Spinal cord (tissue), 10 donors: ENCODE measurements around the gene ZFAND6. TPM values are rescaled to one million over a fixed set of nuclear protein-coding genes. Genes with fewer than 3 reads are reported as not detected.

ENCODE experiments used
- DNase-seq, 6 donors: peaks; one replicate each; pipeline versions ENCODE4 v3.0.0 to v3.0.0-alpha.2; 2013 to 2015; ENCODE audit warnings: low spot score in 6 of 6, low read depth in 4 of 6
- H3K27ac ChIP-seq: one replicate; pipeline ENCODE4 v1.5.1; 2013; ENCODE audit warnings: low read depth, low read length, control low read depth
- H3K27me3 ChIP-seq: one replicate; pipeline ENCODE4 v1.6.1; 2013; ENCODE audit warnings: low read length; ENCODE audit not compliant: control insufficient read depth, insufficient read depth
- H3K36me3 ChIP-seq: one replicate; pipeline ENCODE4 v1.6.1; 2013; ENCODE audit warnings: low read length; ENCODE audit not compliant: control insufficient read depth, insufficient read depth
- H3K4me1 ChIP-seq: one replicate; pipeline ENCODE4 v1.6.1; 2013; ENCODE audit warnings: low read length; ENCODE audit not compliant: control insufficient read depth, insufficient read depth
- H3K4me3 ChIP-seq: one replicate; pipeline ENCODE4 v1.5.1; 2013; ENCODE audit warnings: low read depth, low read length, control low read depth
- H3K9me3 ChIP-seq: one replicate; pipeline ENCODE4 v1.6.1; 2013; ENCODE audit warnings: low read length; ENCODE audit not compliant: control insufficient read depth, insufficient read depth
- WGBS: methylation state at CpG from one replicate; pipeline ENCODE4 v1.1.5; 2013; ENCODE audit warnings: missing lambda C conversion rate; ENCODE audit not compliant: insufficient coverage; 5-methylcytosine and 5-hydroxymethylcytosine counted together
- polyA plus RNA-seq, 2 donors: library from polyadenylated mRNA; unstranded; fragments of 120-200 nt; gene quantifications; one replicate each; pipeline ENCODE4 v1.2.1, GENCODE V29; 2013; ENCODE audit not compliant: insufficient read length in 2 of 2
- total RNA-seq, 2 donors: library from RNA; depleted of rRNA in 1 of 2; stranded (reverse); fragments of 120-200 nt in 1 of 2; fragments of >200 nt in 1 of 2; gene quantifications; one replicate each; pipeline versions ENCODE4 v1.2.3 to v1.2.4, GENCODE V29; 2013 to 2014
- donor health status: healthy.

The ZFAND6 gene
- total and polyA plus RNA-seq, 4 donors: 102 to 196 (median 128) TPM

DNA sequence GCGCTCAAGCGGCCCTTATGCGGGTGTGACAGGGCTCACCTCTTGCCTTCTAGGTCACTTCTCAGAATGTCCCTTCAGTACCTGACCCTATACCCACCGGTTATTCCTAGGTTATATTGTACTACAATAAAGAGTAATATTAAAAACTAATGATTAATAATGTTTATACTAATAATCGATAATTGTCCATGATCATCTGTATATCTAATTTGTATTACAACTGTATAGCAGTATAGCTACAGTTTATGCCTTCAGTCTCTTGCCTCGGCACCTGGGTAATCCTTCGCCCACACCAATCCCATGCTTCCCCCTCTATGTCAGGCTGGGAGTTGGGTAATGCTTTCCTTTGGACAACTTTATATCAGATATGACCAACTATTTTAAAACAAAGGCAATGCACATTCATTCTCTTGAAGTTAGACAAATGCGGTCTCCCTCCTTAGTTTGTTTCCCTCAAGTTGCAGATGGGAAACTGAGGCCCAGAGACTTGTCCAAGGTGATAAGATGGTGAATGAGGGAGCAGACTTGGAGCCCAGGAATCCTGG lies 96.8 kb downstream of the ZFAND6 start:
- no peak overlapping the region for H3K27ac ChIP-seq
- H3K4me1 ChIP-seq: peaks cover 26% of the 10 kb centered on the region
- no peak overlapping the region for H3K4me3 ChIP-seq
- no peaks in the 10 kb centered on the region for H3K9me3 ChIP-seq
- no CpG with 5 or more reads among the region's 8 CpGs for WGBS
- peaks cover 19% of the 10 kb centered on the region for H3K36me3 ChIP-seq
- DNase-seq: no peak
- no peaks in the 10 kb centered on the region for H3K27me3 ChIP-seq

DNA sequence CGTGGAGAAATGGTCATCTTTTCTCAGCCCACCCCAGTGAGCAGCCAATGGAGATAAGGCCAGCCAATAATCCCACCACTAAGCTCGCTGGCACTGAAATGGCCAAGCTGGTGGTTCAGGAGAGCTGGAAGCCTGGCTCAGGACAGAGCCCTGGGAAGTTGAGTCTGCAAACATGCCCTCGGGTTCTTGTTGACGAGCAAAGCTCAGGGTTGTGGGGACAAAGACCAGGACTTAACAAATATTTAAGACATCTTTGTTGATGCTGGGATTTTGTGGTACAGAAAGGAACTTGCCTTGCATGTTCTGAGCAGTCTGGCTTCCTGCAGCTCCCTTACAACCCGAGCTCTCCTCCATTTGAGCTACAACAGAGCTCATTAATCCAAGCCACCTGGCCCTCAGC lies 97.7 kb downstream of the ZFAND6 start:
- H3K4me1 ChIP-seq: peaks cover 24% of the 10 kb centered on the region
- H3K4me3 ChIP-seq: no peak overlapping the region
- no peaks in the 10 kb centered on the region for H3K9me3 ChIP-seq
- no peak overlapping the region for H3K27ac ChIP-seq
- no peaks in the 10 kb centered on the region for H3K27me3 ChIP-seq
- WGBS: 85% methylated on average over 5 of the region's 5 CpGs
- H3K36me3 ChIP-seq: peaks cover 19% of the 10 kb centered on the region
- DNase-seq: no peak

DNA sequence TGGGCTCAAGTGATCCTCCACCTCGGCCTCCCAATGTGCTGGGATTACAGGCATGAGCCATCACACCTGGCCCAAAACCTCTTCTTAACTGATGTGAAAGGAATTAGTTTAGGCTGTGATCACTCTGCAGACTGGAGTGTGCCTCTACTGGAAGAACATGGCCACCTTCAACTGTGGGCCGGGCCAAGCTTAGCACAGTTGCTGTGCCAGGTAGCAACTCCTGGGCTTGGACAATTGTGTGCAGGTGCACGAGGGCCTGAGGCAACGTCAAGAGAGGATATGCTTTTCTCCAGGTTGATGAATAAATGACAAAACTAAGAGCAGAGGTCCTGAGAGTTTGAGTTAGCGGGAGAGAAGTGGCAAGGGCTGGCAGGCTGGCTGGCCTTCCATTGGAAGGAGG lies 99.8 kb downstream of the ZFAND6 start:
- Histone ChIP-seq H3K36me3 (peaks cover 26% of the 10 kb centered on the region), H3K4me3 (no peak overlapping the region), H3K4me1 (peaks cover 9% of the 10 kb centered on the region), H3K27me3 (no peaks in the 10 kb centered on the region), H3K9me3 (no peaks in the 10 kb centered on the region), H3K27ac (no peak overlapping the region)
- 98% methylated on average over 5 of the region's 5 CpGs for whole genome bisulfite sequencing
- DNase-seq: no peak

DNA sequence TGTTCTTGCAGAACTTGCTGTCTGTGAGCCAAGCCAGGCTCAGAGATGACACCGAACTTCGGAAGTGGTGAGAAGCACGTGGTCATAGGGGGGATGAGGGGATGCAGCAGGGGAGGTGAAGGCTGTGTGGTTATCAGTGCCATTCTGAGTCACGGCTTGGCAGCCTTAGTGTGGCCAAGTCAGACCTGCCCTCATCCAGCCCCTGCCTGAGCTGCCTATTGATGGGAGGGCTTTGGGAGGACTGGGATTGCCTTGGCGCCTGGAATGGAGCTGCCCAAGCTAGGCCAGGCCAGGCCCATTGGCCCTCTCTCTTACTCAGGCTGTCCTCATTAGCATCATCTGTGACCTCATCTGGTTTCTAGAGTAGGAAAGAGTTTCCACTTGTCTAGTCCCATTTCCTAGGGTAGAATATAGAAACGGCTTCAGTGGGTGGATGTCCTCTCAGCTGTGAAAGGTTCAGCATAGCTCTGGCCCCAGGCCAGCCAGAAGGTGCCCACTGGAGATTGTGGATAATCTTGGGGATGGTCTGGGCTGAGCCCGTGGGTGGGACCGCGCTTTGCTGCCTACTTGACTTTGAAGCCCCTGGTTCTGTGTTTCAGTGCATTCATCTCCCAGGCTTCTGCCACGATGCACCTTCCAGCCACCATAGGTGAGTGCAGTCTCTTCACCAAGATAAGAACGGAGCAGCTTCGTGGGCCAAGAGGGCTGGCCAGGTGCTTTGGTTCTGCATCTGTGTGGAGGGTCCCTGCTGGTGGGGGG lies 100.5 kb downstream of the ZFAND6 start:
- DNase-seq: no peak
- H3K27me3 ChIP-seq: no peaks in the 10 kb centered on the region
- no peak overlapping the region for H3K4me3 ChIP-seq
- peaks cover 26% of the 10 kb centered on the region for H3K36me3 ChIP-seq
- H3K27ac ChIP-seq: no peak overlapping the region
- WGBS: 93% methylated on average over 10 of the region's 12 CpGs
- no peaks in the 10 kb centered on the region for H3K9me3 ChIP-seq
- H3K4me1 ChIP-seq: peaks cover 2% of the 10 kb centered on the region

DNA sequence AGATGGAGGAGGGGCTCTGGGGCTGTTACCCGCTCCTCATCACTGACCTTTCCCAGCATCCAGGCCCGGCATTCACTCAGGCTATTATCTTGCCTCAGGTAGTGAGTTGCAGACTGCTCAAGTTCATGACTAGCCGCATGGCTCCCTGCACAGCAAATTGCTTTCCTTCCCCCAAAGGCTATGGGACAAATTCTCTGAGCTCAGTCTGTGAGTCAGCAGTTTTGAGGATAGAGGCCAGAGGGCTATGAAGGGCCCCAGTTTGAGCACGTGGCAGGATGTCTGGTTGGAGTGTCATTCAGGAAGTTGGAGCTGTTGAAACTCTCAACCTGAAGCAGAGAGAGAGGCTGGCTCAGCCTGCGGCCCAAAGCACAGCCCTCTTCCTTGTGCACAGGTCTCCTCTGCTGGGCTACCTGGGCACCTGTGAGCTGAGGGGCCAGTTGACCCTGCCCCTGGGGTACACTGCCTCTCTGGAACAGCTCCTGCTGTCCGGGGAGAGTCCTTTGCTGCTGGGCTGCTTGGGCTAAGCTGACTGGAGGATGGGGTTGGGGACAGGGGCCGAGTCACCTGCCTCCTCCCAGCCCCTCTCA lies 101.2 kb downstream of the ZFAND6 start:
- DNase-seq: no peak
- H3K27ac ChIP-seq: no peak overlapping the region
- 73% methylated on average over 2 of the region's 7 CpGs for WGBS

DNA sequence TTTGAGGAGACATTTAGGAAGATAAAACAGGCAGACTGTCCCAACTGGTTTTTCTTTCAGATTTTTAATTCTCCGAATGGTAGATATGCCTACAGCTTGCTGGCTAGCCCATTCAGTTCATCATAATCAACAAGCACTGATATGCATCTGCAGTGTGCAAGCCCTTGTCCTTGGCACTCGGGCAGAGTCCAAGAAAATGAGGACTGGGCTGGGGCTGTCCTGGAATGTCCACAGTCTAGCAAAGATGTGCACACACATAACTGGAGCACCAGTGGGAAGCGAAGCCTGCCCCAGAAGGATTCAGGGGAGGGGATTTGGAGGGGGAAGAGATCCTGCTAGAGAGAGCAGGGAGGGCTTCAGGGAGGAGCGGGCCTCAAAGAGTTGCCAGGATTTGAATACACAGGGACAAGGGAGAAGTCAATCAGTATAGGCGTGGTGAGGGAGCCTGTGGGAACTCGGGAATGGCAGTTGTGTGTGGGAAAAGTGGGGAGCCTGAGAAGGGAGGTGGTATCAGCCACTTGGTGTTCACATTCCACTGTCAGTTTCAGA lies 102.1 kb downstream of the ZFAND6 start:
- 93% methylated on average over 6 of the region's 6 CpGs for WGBS
- Histone ChIP-seq H3K27me3 (no peaks in the 10 kb centered on the region), H3K36me3 (peaks cover 26% of the 10 kb centered on the region), H3K4me1 (no peaks in the 10 kb centered on the region), H3K9me3 (no peaks in the 10 kb centered on the region), H3K27ac (no peak overlapping the region), H3K4me3 (no peak overlapping the region)
- DNase-seq: no peak

More for the DNA sequence above, 101.2 kb downstream of the ZFAND6 start:
- Histone ChIP-seq H3K4me3 (no peak overlapping the region), H3K4me1 (no peaks in the 10 kb centered on the region), H3K36me3 (peaks cover 26% of the 10 kb centered on the region), H3K9me3 (no peaks in the 10 kb centered on the region), H3K27me3 (no peaks in the 10 kb centered on the region)

DNA sequence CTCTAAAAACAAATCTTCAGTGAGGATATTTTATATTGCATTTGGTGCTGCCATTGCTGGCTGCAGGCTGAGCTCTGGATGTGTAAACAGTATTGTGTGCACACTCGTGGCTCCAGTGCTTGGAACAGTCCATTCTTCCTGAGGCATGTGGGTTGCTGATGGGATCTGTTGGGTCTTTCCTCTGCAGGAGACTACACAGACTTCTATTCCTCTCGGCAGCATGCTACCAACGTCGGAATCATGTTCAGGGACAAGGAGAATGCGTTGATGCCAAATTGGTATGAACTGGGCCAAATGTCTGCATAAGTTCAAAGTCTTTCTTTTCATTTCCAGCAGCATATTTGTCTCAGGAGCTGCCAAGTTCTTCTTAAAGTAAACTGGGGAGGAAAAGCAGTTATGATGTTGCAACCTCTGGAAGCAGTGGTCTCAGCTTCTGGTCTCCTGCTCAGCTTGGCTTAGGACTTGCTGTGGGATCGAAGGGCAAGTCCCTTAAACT lies 102.6 kb downstream of the ZFAND6 start:
- no peak for DNase-seq
- Histone ChIP-seq H3K27me3 (no peaks in the 10 kb centered on the region), H3K36me3 (peaks cover 26% of the 10 kb centered on the region), H3K27ac (no peak overlapping the region), H3K4me1 (no peaks in the 10 kb centered on the region), H3K4me3 (no peak overlapping the region), H3K9me3 (no peaks in the 10 kb centered on the region)
- 74% methylated on average over 4 of the region's 6 CpGs for WGBS

DNA sequence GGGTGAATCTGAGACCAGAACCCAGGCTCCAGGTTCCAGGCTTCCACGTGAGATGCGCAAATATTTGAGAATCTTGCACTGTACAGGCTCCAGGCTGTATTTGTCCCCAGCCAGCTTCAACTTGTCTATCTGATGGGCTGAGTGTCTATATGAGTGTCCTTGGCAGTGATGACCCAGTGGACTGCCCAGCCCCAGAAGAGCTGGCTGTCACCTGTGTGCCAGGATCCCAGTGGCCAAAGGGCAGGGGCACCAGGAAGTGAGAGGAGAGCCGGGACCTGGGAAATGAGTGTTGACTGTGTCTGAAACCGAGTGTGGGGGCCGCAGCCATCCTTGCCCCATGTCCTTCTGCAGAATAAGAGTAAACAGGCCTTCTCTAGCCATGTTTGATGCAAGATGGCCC lies 103.7 kb downstream of the ZFAND6 start:
- Histone ChIP-seq H3K4me1 (no peaks in the 10 kb centered on the region), H3K9me3 (no peaks in the 10 kb centered on the region), H3K4me3 (no peak overlapping the region), H3K36me3 (peaks cover 26% of the 10 kb centered on the region), H3K27me3 (no peaks in the 10 kb centered on the region), H3K27ac (no peak overlapping the region)
- 95% methylated on average over 3 of the region's 5 CpGs for WGBS
- DNase-seq: no peak

DNA sequence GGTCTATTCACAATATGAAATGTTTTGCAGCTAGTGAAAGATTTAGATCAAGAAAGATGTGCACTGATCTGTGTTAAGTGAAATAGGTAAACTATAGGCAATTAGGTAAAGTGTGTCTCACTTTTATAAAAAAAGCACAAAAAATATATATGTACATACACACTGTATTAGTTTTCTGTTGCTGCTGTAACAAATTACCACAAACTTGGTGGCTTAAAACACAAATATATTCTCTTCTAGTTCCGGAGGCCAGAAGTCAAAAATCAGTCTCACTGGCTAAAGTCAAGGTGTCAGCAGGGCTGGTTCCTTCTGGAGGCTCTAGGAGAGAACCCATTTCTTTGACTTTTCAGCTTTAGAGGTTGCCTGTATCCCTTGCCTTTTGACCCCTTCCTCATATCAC lies 104.4 kb downstream of the ZFAND6 start:
- no peaks in the 10 kb centered on the region for H3K4me1 ChIP-seq
- no peak for DNase-seq
- no peak overlapping the region for H3K4me3 ChIP-seq
- H3K36me3 ChIP-seq: peaks cover 24% of the 10 kb centered on the region
- 100% methylated on average over 1 of the region's 1 CpG for WGBS
- no peaks in the 10 kb centered on the region for H3K27me3 ChIP-seq
- H3K27ac ChIP-seq: no peak overlapping the region
- no peaks in the 10 kb centered on the region for H3K9me3 ChIP-seq
